ENCODE data around the gene BCL2. TPM values are rescaled to one million over a fixed set of nuclear protein-coding genes. Genes with fewer than 3 reads are reported as not detected.

BCL2 gene
- total RNA-seq, 1 donor from 2014 or later: 2.4 TPM

- H3K36me3 ChIP-seq (ENCODE audit: control insufficient read depth, insufficient read depth, low read length): no peaks in the 10 kb centered on the region
- peaks cover 2% of the 10 kb centered on the region for H3K27me3 ChIP-seq (ENCODE audit: control insufficient read depth, insufficient read depth, low read length)
- FAIRE-seq: no peak
- DNase-seq (ENCODE audit: low read depth): no peak
- H3K4me3 ChIP-seq (ENCODE audit: low read depth, low read length): no peak overlapping the region
- no peak for TF ChIP-seq CTCF (IDR thresholded peaks at IDR 0.05; ENCODE audit: insufficient read depth, low read length, severe bottlenecking)
These were observed 172.7 kb downstream of the BCL2 start for GRCh38 chr18:63146828-63147409.

- FAIRE-seq (no peak), DNase-seq (ENCODE audit: low read depth) (no peak)
- no peak for TF ChIP-seq CTCF (IDR thresholded peaks at IDR 0.05; ENCODE audit: insufficient read depth, low read length, severe bottlenecking)
- Histone ChIP-seq H3K36me3 (ENCODE audit: control insufficient read depth, insufficient read depth, low read length) (no peaks in the 10 kb centered on the region), H3K27me3 (ENCODE audit: control insufficient read depth, insufficient read depth, low read length) (peaks cover 2% of the 10 kb centered on the region), H3K4me3 (ENCODE audit: low read depth, low read length) (no peak overlapping the region)
These were observed 173.6 kb downstream of the BCL2 start for GRCh38 chr18:63145851-63146555.

- H3K27me3 ChIP-seq (ENCODE audit: control insufficient read depth, insufficient read depth, low read length): peaks cover 2% of the 10 kb centered on the region
- no peak overlapping the region for H3K4me3 ChIP-seq (ENCODE audit: low read depth, low read length)
- H3K36me3 ChIP-seq (ENCODE audit: control insufficient read depth, insufficient read depth, low read length): no peaks in the 10 kb centered on the region
- TF ChIP-seq CTCF (IDR thresholded peaks at IDR 0.05; ENCODE audit: insufficient read depth, low read length, severe bottlenecking): no peak
- no peak for FAIRE-seq
- DNase-seq (ENCODE audit: low read depth): no peak
These were observed 174.3 kb downstream of the BCL2 start for GRCh38 chr18:63145166-63145850.

- no peak for FAIRE-seq
- Histone ChIP-seq H3K36me3 (ENCODE audit: control insufficient read depth, insufficient read depth, low read length) (no peaks in the 10 kb centered on the region), H3K27me3 (ENCODE audit: control insufficient read depth, insufficient read depth, low read length) (peaks cover 2% of the 10 kb centered on the region), H3K4me3 (ENCODE audit: low read depth, low read length) (no peak overlapping the region)
- TF ChIP-seq CTCF (IDR thresholded peaks at IDR 0.05; ENCODE audit: insufficient read depth, low read length, severe bottlenecking): no peak
- DNase-seq (ENCODE audit: low read depth): no peak
These were observed 174.8 kb downstream of the BCL2 start for GRCh38 chr18:63144748-63145147.

GRCh38 chr18:63143330-63143771, 176.2 kb downstream of the BCL2 start:
- peaks cover 2% of the 10 kb centered on the region for H3K27me3 ChIP-seq (ENCODE audit: control insufficient read depth, insufficient read depth, low read length)
- TF ChIP-seq CTCF (IDR thresholded peaks at IDR 0.05; ENCODE audit: insufficient read depth, low read length, severe bottlenecking): no peak
- no peaks in the 10 kb centered on the region for H3K36me3 ChIP-seq (ENCODE audit: control insufficient read depth, insufficient read depth, low read length)
- FAIRE-seq (no peak), DNase-seq (ENCODE audit: low read depth) (no peak)
- H3K4me3 ChIP-seq (ENCODE audit: low read depth, low read length): no peak overlapping the region

All from bronchial epithelial cell (primary cell).